ENCODE measurements around the gene PAFAH1B2.
A peak's percentile ranks its signal among the peaks of the same experiment; 100 is the strongest.
"Not testable (repeated sequence)": the region's sequence is repeated elsewhere in the genome, so short reads cannot be mapped to it uniquely, and the experiment has no call there.

Gene PAFAH1B2

GRCh38 chr11:117128289-117128688, 15.8 kb upstream of the PAFAH1B2 start:
- no peak for DNase-seq

GRCh38 chr11:117130396-117130795, 13.7 kb upstream of the PAFAH1B2 start:
- DNase-seq, result not testable (repeated sequence)

GRCh38 chr11:117130879-117131278, 13.2 kb upstream of the PAFAH1B2 start:
- DNase-seq, result no peak

DNA sequence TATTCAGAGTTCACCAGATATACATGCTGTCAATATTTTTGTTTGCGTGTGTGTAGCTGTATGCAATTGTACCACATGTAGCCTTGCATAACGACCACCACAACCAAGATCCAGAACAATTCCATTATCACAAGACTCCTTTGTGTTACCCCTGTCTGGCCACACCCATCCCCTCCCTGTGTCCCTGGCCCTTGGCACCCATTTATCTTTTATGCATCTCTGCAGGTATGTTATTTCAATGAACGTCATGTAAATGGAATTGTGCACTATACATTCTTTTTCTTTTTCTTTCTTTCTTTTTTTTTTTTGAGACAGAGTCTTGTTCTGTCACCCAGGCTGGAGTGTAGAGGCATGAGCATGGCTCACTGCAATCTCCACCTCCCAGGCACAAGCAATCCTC, 9.7 kb upstream of the PAFAH1B2 start:
- DNase-seq, result no peak

GRCh38 chr11:117134979-117135378, 9.1 kb upstream of the PAFAH1B2 start:
- not testable (repeated sequence) for DNase-seq

DNA sequence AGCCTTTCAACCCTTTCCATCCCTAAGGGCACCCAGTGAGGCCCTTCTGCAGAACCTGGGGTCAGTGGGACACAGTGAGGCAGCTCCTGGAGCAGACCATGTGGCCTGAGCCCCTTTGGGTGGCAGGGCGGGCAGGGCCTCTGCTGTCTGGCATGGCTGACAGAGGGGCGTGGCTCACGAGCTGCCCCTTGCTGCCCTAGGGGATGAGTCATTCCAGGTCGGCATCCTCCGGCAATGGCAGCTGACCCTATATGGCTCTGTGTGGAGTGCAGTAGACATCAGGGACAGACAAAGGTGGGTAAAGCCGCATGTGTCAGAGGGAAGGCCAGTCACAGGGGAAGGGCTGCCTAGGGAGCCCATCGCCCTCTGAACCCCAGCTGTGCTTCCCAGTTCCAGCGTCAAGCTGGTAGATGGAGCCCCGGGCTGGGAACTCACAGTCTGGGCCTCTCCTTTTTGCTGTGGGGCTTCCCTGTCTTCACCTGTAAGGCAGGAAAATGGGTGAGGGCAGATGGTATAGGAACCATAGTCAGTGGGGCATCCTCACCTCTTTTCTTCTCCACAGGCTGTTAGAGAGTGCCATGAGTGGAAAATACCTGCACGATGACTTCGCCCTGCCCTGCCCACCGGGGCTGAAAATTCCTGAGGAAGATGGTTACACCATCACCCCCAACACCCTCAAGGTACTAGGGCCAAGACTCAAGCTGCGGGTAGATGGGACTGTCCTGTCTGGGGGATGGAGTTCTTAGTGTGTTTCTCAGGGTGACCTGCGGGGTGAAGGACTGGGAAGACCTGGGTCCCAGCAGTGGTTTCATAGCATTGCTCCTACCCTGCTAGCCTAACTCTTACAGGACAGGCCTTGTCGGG, 6.6 kb upstream of the PAFAH1B2 start:
- DNase-seq, result not testable (repeated sequence)

- peak; percentile 23 to 24 for DNase-seq
Observed at GRCh38 chr11:117143390-117143789, 697 bp upstream of the PAFAH1B2 start.

GRCh38 chr11:117144477-117145392, 648 bp downstream of the PAFAH1B2 start:
- peak; percentile 31 for DNase-seq

DNA sequence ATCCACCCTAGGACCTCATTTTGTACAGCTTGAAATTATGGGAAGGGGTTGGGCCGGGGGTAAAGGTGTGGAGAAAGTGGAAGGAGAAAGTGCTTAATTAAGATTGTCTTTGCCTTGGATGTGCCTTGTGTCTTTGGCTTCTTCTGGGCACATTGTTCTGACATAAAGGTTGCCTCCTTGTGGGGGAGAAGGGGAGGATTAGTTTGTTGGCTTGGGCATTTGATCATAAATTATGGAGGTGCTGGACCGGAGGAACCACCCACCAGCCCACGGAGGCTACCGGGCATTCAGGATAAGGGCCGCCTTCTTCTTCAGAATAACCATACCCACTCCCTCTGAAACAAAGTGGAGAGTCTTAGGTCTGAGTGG, 1.3 kb downstream of the PAFAH1B2 start:
- peak in 1 of 2 donors; percentile 10 for DNase-seq

DNA sequence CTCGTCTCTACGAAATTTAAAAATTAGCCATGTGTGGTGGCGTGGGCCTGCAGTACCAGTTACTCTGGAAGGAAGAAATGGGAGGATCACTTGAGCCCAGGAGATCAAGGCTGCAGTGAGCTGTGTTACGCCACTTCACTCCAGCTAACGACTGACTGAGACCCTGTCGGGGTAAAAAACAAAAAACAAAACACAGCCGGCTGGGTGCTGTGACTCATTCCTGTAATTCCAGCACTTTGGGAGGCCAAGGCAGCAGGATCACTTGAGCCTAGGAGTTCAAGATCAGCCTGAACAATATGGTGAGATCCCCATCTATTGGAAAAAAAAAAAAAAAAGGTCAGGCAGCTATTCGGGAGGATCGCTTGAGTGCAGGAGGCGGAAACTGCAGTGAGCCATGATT, 2.4 kb downstream of the PAFAH1B2 start:
- DNase-seq, result no peak

GRCh38 chr11:117152066-117152465, 8.0 kb downstream of the PAFAH1B2 start:
- DNase-seq, result no peak

- DNase-seq, result no peak
Observed at GRCh38 chr11:117154468-117154867, 10.4 kb downstream of the PAFAH1B2 start.

DNA sequence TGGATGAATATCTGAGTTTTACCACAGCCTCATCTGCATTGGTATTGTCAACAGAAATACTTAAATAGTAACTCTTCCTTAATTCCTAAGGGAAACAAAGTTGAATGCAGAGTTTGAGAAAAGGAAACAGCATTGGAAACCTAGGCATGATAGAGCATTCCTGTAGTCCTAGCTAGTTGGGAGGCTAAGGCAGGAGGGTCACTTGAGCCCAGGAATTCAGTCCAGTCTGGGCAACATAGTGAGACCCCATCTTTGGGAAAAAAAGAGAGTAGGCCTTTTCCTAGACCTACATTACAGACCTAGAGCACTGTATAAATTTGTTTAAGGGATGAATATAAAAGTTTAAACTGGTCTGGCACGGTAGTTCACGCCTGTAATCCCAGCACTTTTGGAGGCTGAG, 13.4 kb downstream of the PAFAH1B2 start:
- DNase-seq, result no peak

DNA sequence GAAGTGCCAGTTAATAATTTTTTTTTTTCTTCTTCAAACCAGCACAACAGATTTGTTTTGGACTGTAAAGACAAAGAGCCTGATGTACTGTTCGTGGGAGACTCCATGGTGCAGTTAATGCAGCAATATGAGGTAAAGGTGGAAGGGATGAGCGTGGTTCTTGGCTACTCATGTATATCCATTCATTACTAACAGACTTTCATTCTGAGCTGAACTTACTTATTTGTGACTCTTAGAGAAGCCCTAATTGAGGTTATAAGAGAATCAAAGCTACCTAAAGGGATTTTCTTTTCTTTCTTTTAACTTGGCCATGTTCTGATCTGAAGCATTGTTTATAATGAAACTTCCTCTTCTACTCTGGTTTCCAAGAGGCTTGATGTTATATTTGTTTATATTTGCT, 15.8 kb downstream of the PAFAH1B2 start:
- DNase-seq, result no peak

DNA sequence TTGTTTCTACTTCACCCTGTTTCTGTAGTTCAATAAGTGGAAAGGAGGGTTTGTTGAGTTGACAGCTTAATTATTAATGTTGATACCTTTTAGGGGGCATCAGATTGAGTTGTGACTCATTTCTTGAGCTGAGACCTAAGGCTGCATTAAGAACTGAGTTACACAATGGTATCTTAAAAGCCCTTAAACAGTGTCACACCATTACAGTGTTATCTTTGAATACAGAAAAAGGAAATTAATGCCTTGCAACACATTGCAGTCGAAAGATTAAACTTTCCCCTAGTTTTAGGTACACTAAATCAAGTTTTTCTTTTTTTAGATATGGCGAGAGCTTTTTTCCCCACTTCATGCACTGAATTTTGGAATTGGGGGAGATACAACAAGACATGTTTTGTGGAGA, 16.7 kb downstream of the PAFAH1B2 start:
- no peak for DNase-seq

GRCh38 chr11:117166491-117166890, 22.4 kb downstream of the PAFAH1B2 start:
- no peak for DNase-seq

GRCh38 chr11:117169736-117170135, 25.6 kb downstream of the PAFAH1B2 start:
- DNase-seq, result no peak

GRCh38 chr11:117170210-117170609, 26.1 kb downstream of the PAFAH1B2 start:
- no peak for DNase-seq

DNA sequence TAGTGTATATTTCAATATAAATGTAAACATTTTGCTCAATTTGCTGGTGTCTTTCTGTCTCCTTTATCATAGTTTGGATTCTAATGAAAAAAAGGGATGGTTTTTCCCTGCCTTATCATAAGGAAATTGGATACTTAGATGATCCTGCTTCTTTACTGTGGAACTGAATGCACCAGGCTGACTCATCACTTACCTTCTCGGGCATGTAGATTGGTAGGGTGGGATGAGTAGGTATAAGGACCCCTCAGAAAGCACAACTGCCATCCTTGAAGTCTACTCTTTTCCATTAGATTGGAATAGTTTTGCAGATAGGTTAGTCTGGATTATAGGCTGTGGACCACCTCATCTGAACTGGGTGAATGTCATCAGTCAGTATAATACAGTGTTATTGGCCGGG, 26.9 kb downstream of the PAFAH1B2 start:
- DNase-seq, result no peak

DNA sequence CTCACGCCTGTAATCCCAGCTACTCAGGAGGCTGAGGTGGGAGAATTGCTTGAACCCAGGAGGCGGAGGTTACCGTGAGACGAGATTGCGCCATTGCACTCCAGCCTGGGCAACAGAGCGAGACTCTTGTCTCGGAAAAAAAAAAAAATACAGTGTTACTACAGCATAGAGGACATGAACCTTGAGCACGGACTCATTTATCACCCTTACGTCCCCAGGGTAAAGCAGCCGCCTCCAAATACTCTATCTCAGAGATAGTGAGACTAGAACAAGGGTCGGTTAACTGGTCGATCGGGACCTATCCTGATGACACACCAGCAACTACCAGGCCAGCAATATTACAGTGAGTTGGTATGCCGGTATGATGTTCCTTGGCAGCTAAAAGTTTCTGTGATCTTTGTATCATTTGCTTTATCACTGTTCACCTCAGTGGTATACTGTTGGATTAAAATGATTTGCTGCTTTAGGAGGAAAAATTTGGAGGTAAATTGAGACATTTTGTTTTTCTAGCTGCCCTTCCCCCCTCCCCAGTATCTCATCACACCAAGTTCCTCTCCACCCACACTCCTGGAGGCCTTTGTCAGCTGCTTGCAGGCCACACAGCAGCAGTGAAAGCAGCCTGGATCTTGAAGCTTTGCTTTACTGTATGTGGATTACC, 27.4 kb downstream of the PAFAH1B2 start:
- no peak for DNase-seq

DNA sequence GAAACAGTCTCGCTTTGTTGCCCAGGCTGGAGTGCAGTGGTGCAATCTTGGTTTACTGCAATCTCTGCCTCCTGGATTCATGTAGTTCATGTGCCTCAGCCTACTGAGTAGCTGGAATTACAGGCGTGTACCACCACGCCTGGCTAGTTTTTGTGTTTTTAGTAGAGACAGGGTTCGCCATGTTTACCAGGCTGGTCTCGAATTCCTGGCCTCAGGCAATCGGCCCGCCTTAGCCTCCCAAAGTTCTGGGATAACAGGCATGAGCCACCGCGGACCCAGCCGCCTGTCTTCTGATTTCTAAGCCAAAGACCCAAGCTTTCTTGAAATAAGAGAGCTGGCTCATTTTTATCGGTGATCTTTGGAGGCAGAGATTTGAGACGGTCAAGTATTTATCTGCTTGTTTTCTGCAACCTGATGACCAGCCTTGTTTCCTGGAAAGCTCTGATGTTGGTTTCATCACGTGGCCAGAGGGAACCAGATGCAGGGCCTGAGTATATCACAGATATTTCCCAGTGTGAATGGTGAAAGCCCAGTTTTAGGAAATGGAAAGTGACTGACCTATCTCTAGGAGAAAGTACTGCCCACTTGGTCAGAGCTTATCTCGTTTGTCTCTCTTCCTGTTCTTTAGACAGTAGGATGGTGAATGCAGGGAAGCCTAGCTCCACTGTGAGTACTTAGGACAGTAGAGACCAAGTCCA, 28.8 kb downstream of the PAFAH1B2 start:
- no peak for DNase-seq

GRCh38 chr11:117175104-117175503, 31.0 kb downstream of the PAFAH1B2 start:
- DNase-seq, result no peak

DNA sequence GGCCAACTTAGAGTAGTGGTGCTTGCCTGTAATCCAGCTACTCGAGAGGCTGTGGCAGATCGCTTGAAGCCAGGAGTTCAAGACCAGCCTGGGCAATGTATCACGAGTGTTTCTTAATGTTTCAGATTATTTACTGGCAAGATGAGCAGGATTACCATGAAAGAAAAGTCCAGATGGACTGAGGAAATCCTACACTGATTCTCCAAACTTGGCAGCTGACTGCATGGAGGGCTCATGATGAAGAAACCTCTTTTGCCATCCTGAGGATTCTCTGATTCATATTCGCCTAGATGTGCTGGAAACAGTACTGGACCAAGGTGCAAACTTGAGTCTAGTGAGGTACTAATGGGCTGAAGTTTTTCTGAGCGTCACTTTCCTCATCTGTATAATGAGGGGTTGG, 31.7 kb downstream of the PAFAH1B2 start:
- DNase-seq, result no peak

Measured in stimulated activated CD4-positive, alpha-beta T cell treated with anti-CD3 and anti-CD28 coated beads, Interleukin-2, amount 100 ng/mL, for 24 hours (primary cell).